IMR-90 (cell line): ENCODE results near the gene IGSF9B. TPM values are rescaled to one million over a fixed set of nuclear protein-coding genes. Genes with fewer than 3 reads are reported as not detected.
A peak's percentile ranks its signal among the peaks of the same experiment; 100 is the strongest.

Experiments used
- ATAC-seq: fragments of 200-7000 bp; cut with Tn5 transposase; 2 replicates; pipeline ENCODE4 v1.9.1; 2020; ENCODE audit warnings: low read depth, mild to moderate bottlenecking, moderate library complexity
- BruUV-seq: library from RNA; stranded (reverse); fragments of 400-500 nt; replicated peaks from 2 replicates; lab custom pipeline; 2021; lab: Mats Ljungman, UMichigan
- CTCF ChIA-PET: fragments of 300-600 bp; formaldehyde crosslinking; extraction: SDS; loops from one replicate; lab custom pipeline; 2021; ENCODE audit warnings: antibody characterized with exemption; lab: Yijun Ruan, JAX
- POLR2A ChIA-PET: fragments of 300-600 bp; sonication (Branson Sonifier 250); formaldehyde crosslinking; loops from one replicate; lab custom pipeline; 2022; ENCODE audit warnings: antibody characterized with exemption; ENCODE audit not compliant: unreplicated experiment; lab: Charles Lee
- DNase-seq: peaks from one replicate; pipeline ENCODE4 v3.0.0; 2013
- H2AFZ ChIP-seq: replicated peaks from 2 replicates; pipeline ENCODE3; 2013; ENCODE audit warnings: low read length, mild to moderate bottlenecking; ENCODE audit not compliant: poor library complexity
- H2AK5ac ChIP-seq: 2 replicates; pipeline ENCODE4 v1.6.1; 2013; ENCODE audit warnings: low read depth, low read length, inconsistent platforms
- H2AK9ac ChIP-seq: replicated peaks from 2 replicates; pipeline ENCODE3; 2013; ENCODE audit warnings: mild to moderate bottlenecking, low read depth, low read length, moderate library complexity; ENCODE audit not compliant: poor library complexity
- H2BK120ac ChIP-seq: 2 replicates; pipeline ENCODE4 v1.6.1; 2013; ENCODE audit warnings: low read depth, low read length, inconsistent platforms
- H2BK15ac ChIP-seq: 3 replicates; pipeline ENCODE4 v1.6.1; 2013; ENCODE audit warnings: low read depth, low read length, inconsistent platforms
- H2BK20ac ChIP-seq: 2 replicates; pipeline ENCODE4 v1.6.1; 2013; ENCODE audit warnings: low read depth, mild to moderate bottlenecking, inconsistent platforms, low read length, moderate library complexity
- H2BK5ac ChIP-seq: 2 replicates; pipeline ENCODE4 v1.6.1; 2013; ENCODE audit warnings: mild to moderate bottlenecking, low read depth, low read length, inconsistent platforms; ENCODE audit not compliant: poor library complexity, severe bottlenecking
- H3K14ac ChIP-seq: replicated peaks from 2 replicates; pipeline ENCODE4 v1.6.1; 2013; ENCODE audit warnings: low read depth, low read length, inconsistent platforms
- H3K18ac ChIP-seq: 2 replicates; pipeline ENCODE4 v1.6.1; 2013; ENCODE audit warnings: low read depth, low read length, control low read depth
- H3K23ac ChIP-seq: 2 replicates; pipeline ENCODE4 v1.6.1; 2013; ENCODE audit warnings: low read depth, low read length, inconsistent platforms
- H3K27ac ChIP-seq: 2 replicates; pipeline ENCODE4 v1.5.1; 2013; ENCODE audit warnings: mild to moderate bottlenecking, control low read depth, low read length; ENCODE audit not compliant: insufficient read depth
- H3K27me3 ChIP-seq: 2 replicates; pipeline ENCODE4 v1.6.1; 2013; ENCODE audit warnings: low read length; ENCODE audit not compliant: control insufficient read depth, insufficient read depth
- H3K36me3 ChIP-seq: 2 replicates; pipeline ENCODE4 v1.6.1; 2013; ENCODE audit warnings: low read length, mixed read lengths; ENCODE audit not compliant: control insufficient read depth, insufficient read depth
- H3K4ac ChIP-seq: 2 replicates; pipeline ENCODE4 v1.6.1; 2013; ENCODE audit warnings: low read depth, low read length, inconsistent platforms
- H3K4me1 ChIP-seq: 2 replicates; pipeline ENCODE4 v1.6.1; 2013; ENCODE audit warnings: low read length, mixed read lengths; ENCODE audit not compliant: control insufficient read depth, insufficient read depth
- H3K4me2 ChIP-seq: 2 replicates; pipeline ENCODE4 v1.6.1; 2013; ENCODE audit warnings: low read depth, mild to moderate bottlenecking, control low read depth, low read length, moderate library complexity
- H3K4me3 ChIP-seq: 2 replicates; pipeline ENCODE4 v1.5.1; 2013; ENCODE audit warnings: low read depth, mild to moderate bottlenecking, control low read depth, low read length, moderate library complexity; ENCODE audit not compliant: insufficient read depth
- H3K56ac ChIP-seq: 2 replicates; pipeline ENCODE4 v1.6.1; 2013; ENCODE audit warnings: low read length, inconsistent platforms; ENCODE audit not compliant: insufficient read depth; ENCODE audit errors: extremely low read depth
- H3K79me1 ChIP-seq, 2 experiments: 2 replicates each; pipeline ENCODE4 v1.6.1; 2013; ENCODE audit warnings: low read length in 2 of 2, inconsistent platforms in 1 of 2, low read depth in 1 of 2
- H3K9ac ChIP-seq: 2 replicates; pipeline ENCODE4 v1.6.1; 2013; ENCODE audit warnings: low read depth, low read length, control low read depth
- H3K9me1 ChIP-seq: 2 replicates; pipeline ENCODE4 v1.6.1; 2013; ENCODE audit warnings: low read length, inconsistent platforms; ENCODE audit not compliant: insufficient read depth
- H3K9me3 ChIP-seq: 2 replicates; pipeline ENCODE4 v1.6.1; 2013; ENCODE audit warnings: low read length; ENCODE audit not compliant: control insufficient read depth, insufficient read depth
- H4K20me1 ChIP-seq: 2 replicates; pipeline ENCODE4 v1.6.1; 2013; ENCODE audit warnings: low read length, inconsistent platforms; ENCODE audit not compliant: insufficient read depth
- H4K5ac ChIP-seq: 2 replicates; pipeline ENCODE4 v1.6.1; 2013; ENCODE audit warnings: mild to moderate bottlenecking, low read depth, low read length, control low read depth
- H4K8ac ChIP-seq, 2 experiments: 2 replicates each; pipeline ENCODE4 v1.6.1; 2013; ENCODE audit warnings: low read depth in 2 of 2, low read length in 2 of 2, control low read depth in 1 of 2, inconsistent platforms in 1 of 2
- H4K91ac ChIP-seq: 2 replicates; pipeline ENCODE4 v1.6.1; 2013; ENCODE audit warnings: low read depth, low read length, inconsistent platforms; ENCODE audit not compliant: insufficient read depth
- MAZ ChIP-seq: IDR thresholded peaks from 2 replicates; pipeline ENCODE4 v1.6.1; 2012; ENCODE audit warnings: low read depth, mild to moderate bottlenecking, low read length, improper control_type of control experiment, moderate library complexity, borderline replicate concordance
- WGBS, 2 experiments: methylation state at CpG; one replicate each; pipeline versions ENCODE4 v1.1.5 to v1.1.7; 2013; ENCODE audit warnings: missing lambda C conversion rate in 2 of 2; ENCODE audit not compliant: insufficient read length in 1 of 2; ENCODE audit errors: extremely low coverage in 2 of 2; 5-methylcytosine and 5-hydroxymethylcytosine counted together
- dilution Hi-C: fragments of 300-500 bp; cut with HindIII; formaldehyde crosslinking; loops from one replicate; pipeline ENCODE4 v1.14.3; 2018; ENCODE audit warnings: low sequenced_read_pairs; ENCODE audit not compliant: unreplicated experiment
- in situ Hi-C: fragments of 300-500 bp; cut with MboI; formaldehyde crosslinking; loops from 3 replicates; pipeline ENCODE4 v1.14.3; 2019; ENCODE audit warnings: low sequenced_read_pairs, inconsistent platforms, mixed read lengths
- intact Hi-C: fragments of 100-400 bp; cut with micrococcal nuclease; formaldehyde crosslinking; loops from 2 replicates; pipeline ENCODE4 v1.10.0; 2022
- polyA plus RNA-seq, 3 experiments: library from polyadenylated mRNA; depleted of rRNA; stranded (reverse); fragments of >200 nt; gene quantifications; 2 replicates each; pipeline ENCODE4 v1.2.3, GENCODE V29; 2012; ENCODE audit warnings: low replicate concordance in 1 of 3
- total RNA-seq: library from RNA; depleted of rRNA; stranded (reverse); fragments of >200 nt; gene quantifications from 2 replicates; pipeline ENCODE4 v1.2.3, GENCODE V29; 2012

Gene IGSF9B
- total and polyA plus RNA-seq, 2 of the 4 experiments (the other 2 are of a cell fraction), result under 0.01 to 0.10 TPM

- BruUV-seq, result no TSS peak
These were observed 1.5 kb downstream of the IGSF9B start for GRCh38 chr11:133955081-133955891.

More at GRCh38 chr11:133955081-133955891, 1.5 kb downstream of the IGSF9B start:
- no peak overlapping the region for H2BK5ac ChIP-seq
- no peak for TF ChIP-seq MAZ
- dilution Hi-C loops, result no loop called here
- no peak overlapping the region for H3K4me3 ChIP-seq
- peaks cover 61% of the 10 kb centered on the region for H3K27me3 ChIP-seq
- H3K79me1 ChIP-seq, result no peaks in the 10 kb centered on the region
- H3K9me3 ChIP-seq, result no peaks in the 10 kb centered on the region
- H2BK20ac ChIP-seq, result no peak overlapping the region
- no peak overlapping the region for H3K4ac ChIP-seq
- no peak overlapping the region for H3K18ac ChIP-seq
- no peaks in the 10 kb centered on the region for H4K20me1 ChIP-seq
- no peak overlapping the region for H3K27ac ChIP-seq
- H2AK5ac ChIP-seq, result no peak overlapping the region
- H2BK15ac ChIP-seq, result no peak overlapping the region
- H4K8ac ChIP-seq, result no peak overlapping the region
- no peak for ATAC-seq
- H3K4me1 ChIP-seq, result peaks cover 2% of the 10 kb centered on the region; the same call in 1 of the 2 replicates
- POLR2A ChIA-PET, result no interaction called here
- peak overlapping the region; percentile 32 for H2AFZ ChIP-seq
- peak overlapping the region; percentile 55 for H2AK9ac ChIP-seq
- 4% methylated on average over 5 of the region's 49 CpGs; no CpG with 5 or more reads in 1 of the 2 experiments for WGBS, 2 experiments
- H3K9me1 ChIP-seq, result no peaks in the 10 kb centered on the region
- H3K9ac ChIP-seq, result no peak overlapping the region
- H3K56ac ChIP-seq, result no peak overlapping the region
- H3K4me2 ChIP-seq, result no peak overlapping the region
- H4K5ac ChIP-seq, result no peak overlapping the region
- in situ Hi-C loops, result no loop called here
- H3K23ac ChIP-seq, result no peak overlapping the region
- intact Hi-C loops, result no loop called here
- no peak overlapping the region for H4K91ac ChIP-seq
- CTCF ChIA-PET, result no interaction called here
- no peaks in the 10 kb centered on the region for H3K36me3 ChIP-seq
- no peak overlapping the region for H3K14ac ChIP-seq
- DNase-seq, result no peak
- H2BK120ac ChIP-seq, result no peak overlapping the region
